ENCODE measurements around the gene PTTG1IP. TPM values are rescaled to one million over a fixed set of nuclear protein-coding genes. Genes with fewer than 3 reads are reported as not detected.

The PTTG1IP gene
- total RNA-seq, 4 donors from 2014 or later = 157 to 552 (median 288) TPM

GRCh38 chr21:44903689-44904088 is 30.2 kb upstream of the PTTG1IP start:
- DNase-seq = no peak
- in situ Hi-C loops (cut with MboI; ENCODE audit: low pct_ligation_motif_present in 1 of 4, low pct_unique_long_range_greater_than_20kb in 1 of 4, low sequenced_read_pairs in 3 of 4) = no loop called here

GRCh38 chr21:44903050-44903685 is 29.7 kb upstream of the PTTG1IP start:
- H3K4me1 ChIP-seq = peaks cover 0 to 8% (median 3%) of the 10 kb centered on the region in 4 donors
- DNase-seq = no peak
- H3K36me3 ChIP-seq = no peaks in the 10 kb centered on the region
- in situ Hi-C loops (cut with MboI; ENCODE audit: low pct_ligation_motif_present in 1 of 4, low pct_unique_long_range_greater_than_20kb in 1 of 4, low sequenced_read_pairs in 3 of 4) = no loop called here
- no peak for TF ChIP-seq POLR2AphosphoS5 (IDR thresholded peaks at IDR 0.05)
- TF ChIP-seq EP300 (IDR thresholded peaks at IDR 0.05; ENCODE audit: low read depth) = no peak
- no peak for TF ChIP-seq CTCF (IDR thresholded peaks at IDR 0.05)
- TF ChIP-seq POLR2A (IDR thresholded peaks at IDR 0.05) = no peak
- intact Hi-C loops (cut with DNase I; ENCODE audit: low total_unique reads) = no loop called here
- 90% methylated on average over 17 of the region's 18 CpGs; no CpG with 5 or more reads in 1 of the 2 donors for WGBS, 2 donors (ENCODE audit: low coverage in 1 of 2)
- H3K9me3 ChIP-seq = no peaks in the 10 kb centered on the region
- H3K27me3 ChIP-seq = no peaks in the 10 kb centered on the region
- no peak overlapping the region for H3K27ac ChIP-seq
- H3K4me3 ChIP-seq = no peak overlapping the region

More at GRCh38 chr21:44903689-44904088, 30.2 kb upstream of the PTTG1IP start:
- Histone ChIP-seq H3K36me3 (no peaks in the 10 kb centered on the region), H3K4me3 (no peak overlapping the region), H3K27ac (no peak overlapping the region), H3K9me3 (no peaks in the 10 kb centered on the region), H3K4me1 (peaks cover 0 to 8% (median 6%) of the 10 kb centered on the region in 4 donors), H3K27me3 (no peaks in the 10 kb centered on the region)
- intact Hi-C loops (cut with DNase I; ENCODE audit: low total_unique reads) = no loop called here
- 91% methylated on average over 22 of the region's 22 CpGs; no CpG with 5 or more reads in 1 of the 2 donors for WGBS, 2 donors (ENCODE audit: low coverage in 1 of 2)
- TF ChIP-seq POLR2AphosphoS5 (IDR thresholded peaks at IDR 0.05) (no peak), CTCF (IDR thresholded peaks at IDR 0.05) (no peak), EP300 (IDR thresholded peaks at IDR 0.05; ENCODE audit: low read depth) (no peak), POLR2A (IDR thresholded peaks at IDR 0.05) (no peak)

- H3K9me3 ChIP-seq = no peaks in the 10 kb centered on the region
- no peak overlapping the region for H3K27ac ChIP-seq
- in situ Hi-C loops (cut with MboI; ENCODE audit: low pct_ligation_motif_present in 1 of 4, low pct_unique_long_range_greater_than_20kb in 1 of 4, low sequenced_read_pairs in 3 of 4) (no loop called here), intact Hi-C loops (cut with DNase I; ENCODE audit: low total_unique reads) (no loop called here)
- H3K4me1 ChIP-seq = peaks cover 0 to 5% (median 1%) of the 10 kb centered on the region in 4 donors
- no peaks in the 10 kb centered on the region for H3K27me3 ChIP-seq
- H3K36me3 ChIP-seq = no peaks in the 10 kb centered on the region
- DNase-seq = no peak
- H3K4me3 ChIP-seq = no peak overlapping the region
- TF ChIP-seq EP300 (IDR thresholded peaks at IDR 0.05; ENCODE audit: low read depth) = no peak
- TF ChIP-seq POLR2A (IDR thresholded peaks at IDR 0.05) = no peak
- TF ChIP-seq POLR2AphosphoS5 (IDR thresholded peaks at IDR 0.05) = no peak
- TF ChIP-seq CTCF (IDR thresholded peaks at IDR 0.05) = no peak
- WGBS, 2 donors (ENCODE audit: low coverage in 1 of 2) = 89 to 91% methylated on average over 7 to 30 of the region's 30 CpGs
Measured at GRCh38 chr21:44902268-44903049, 29.0 kb upstream of the PTTG1IP start.

- no peak overlapping the region for H3K27ac ChIP-seq
- no peaks in the 10 kb centered on the region for H3K9me3 ChIP-seq
- no peak overlapping the region for H3K4me3 ChIP-seq
- no peak for DNase-seq
- no peaks in the 10 kb centered on the region for H3K27me3 ChIP-seq
- WGBS, 2 donors (ENCODE audit: low coverage in 1 of 2) = 74 to 90% methylated on average over 13 to 27 of the region's 27 CpGs
- H3K4me1 ChIP-seq = peaks cover 0 to 3% (median 0%) of the 10 kb centered on the region in 4 donors
- in situ Hi-C loops (cut with MboI; ENCODE audit: low pct_ligation_motif_present in 1 of 4, low pct_unique_long_range_greater_than_20kb in 1 of 4, low sequenced_read_pairs in 3 of 4) = no loop called here
- H3K36me3 ChIP-seq = no peaks in the 10 kb centered on the region
- intact Hi-C loops (cut with DNase I; ENCODE audit: low total_unique reads) = no loop called here
- TF ChIP-seq EP300 (IDR thresholded peaks at IDR 0.05; ENCODE audit: low read depth) (no peak), CTCF (IDR thresholded peaks at IDR 0.05) (no peak), POLR2A (IDR thresholded peaks at IDR 0.05) (no peak), POLR2AphosphoS5 (IDR thresholded peaks at IDR 0.05) (no peak)
Measured at GRCh38 chr21:44901391-44902074, 28.0 kb upstream of the PTTG1IP start.

Data from transverse colon (tissue), 4 donors.